Measurements from ENCODE around the gene GLYR1.

GLYR1 gene

DNA sequence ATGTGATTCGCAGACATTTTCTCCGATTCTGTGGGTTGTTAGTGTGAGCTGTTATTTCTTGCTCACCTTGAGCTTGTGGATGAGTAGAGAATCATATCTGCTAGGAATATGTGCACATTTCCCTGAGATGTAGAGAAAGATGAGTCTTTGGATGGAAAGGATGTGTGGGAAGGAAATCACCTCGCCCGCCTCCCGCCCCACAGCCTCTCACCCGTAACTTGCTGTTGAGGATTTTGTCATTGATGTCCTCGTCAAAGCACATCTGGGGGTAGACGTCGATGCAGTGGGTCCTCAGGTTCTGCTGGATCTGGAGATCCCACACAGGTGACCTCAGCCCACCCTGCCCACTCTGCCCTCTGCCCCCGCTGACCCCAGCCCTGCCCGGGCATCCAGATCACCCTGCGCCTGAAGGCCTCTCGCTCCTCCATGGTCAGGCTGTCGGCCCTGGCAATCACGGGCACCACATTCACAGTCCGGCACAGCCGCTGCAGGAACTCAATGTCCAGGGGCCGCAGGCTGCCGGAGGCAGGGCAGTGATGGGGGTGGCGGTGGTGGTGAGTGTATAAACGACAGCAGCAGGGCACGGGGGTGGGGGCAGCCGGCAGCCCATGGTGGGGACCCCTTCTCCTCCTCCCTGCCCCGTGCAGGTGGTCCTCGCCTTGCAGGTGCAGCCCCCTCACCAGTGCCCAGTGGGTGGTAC lies 63.7 kb downstream of the GLYR1 start:
- CTCF ChIA-PET, result no interaction called here
- POLR2A ChIA-PET, result no interaction called here

DNA sequence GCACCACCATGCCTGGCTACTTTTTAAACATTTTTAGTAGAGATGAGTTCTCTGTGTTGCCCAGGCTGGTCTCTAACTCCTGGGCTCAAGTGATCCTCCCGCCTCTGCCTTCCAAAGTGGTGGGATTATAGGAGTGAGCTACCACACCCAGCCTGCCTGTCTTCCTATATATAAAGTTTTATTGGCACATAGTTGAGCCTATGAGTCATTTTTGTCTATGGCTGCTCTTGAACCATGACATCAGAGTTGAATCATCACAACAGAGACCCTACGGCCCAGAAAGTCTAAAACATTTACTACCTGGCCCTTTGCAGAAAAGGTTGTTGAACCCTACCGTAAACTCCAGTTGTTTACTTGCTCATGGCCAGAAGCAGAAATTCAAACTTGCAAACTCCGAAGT lies 66.9 kb downstream of the GLYR1 start:
- DNase-seq (ENCODE audit: low read depth, low spot score), result no peak
- ChIA-PET CTCF (no interaction called here), POLR2A (no interaction called here)
- H3K4me3 ChIP-seq (ENCODE audit: low read depth, low read length), result no peak overlapping the region
- TF ChIP-seq, protein P1, sequence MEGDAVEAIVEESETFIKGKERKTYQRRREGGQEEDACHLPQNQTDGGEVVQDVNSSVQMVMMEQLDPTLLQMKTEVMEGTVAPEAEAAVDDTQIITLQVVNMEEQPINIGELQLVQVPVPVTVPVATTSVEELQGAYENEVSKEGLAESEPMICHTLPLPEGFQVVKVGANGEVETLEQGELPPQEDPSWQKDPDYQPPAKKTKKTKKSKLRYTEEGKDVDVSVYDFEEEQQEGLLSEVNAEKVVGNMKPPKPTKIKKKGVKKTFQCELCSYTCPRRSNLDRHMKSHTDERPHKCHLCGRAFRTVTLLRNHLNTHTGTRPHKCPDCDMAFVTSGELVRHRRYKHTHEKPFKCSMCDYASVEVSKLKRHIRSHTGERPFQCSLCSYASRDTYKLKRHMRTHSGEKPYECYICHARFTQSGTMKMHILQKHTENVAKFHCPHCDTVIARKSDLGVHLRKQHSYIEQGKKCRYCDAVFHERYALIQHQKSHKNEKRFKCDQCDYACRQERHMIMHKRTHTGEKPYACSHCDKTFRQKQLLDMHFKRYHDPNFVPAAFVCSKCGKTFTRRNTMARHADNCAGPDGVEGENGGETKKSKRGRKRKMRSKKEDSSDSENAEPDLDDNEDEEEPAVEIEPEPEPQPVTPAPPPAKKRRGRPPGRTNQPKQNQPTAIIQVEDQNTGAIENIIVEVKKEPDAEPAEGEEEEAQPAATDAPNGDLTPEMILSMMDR (IDR thresholded peaks at IDR 0.05; ENCODE audit: insufficient read depth, low read length, missing control alignments), result no peak

More for the DNA sequence above, 63.7 kb downstream of the GLYR1 start:
- no peak overlapping the region for H3K4me3 ChIP-seq (ENCODE audit: low read depth, low read length)
- TF ChIP-seq, protein P1 (IDR thresholded peaks at IDR 0.05; ENCODE audit: insufficient read depth, low read length, missing control alignments), result no peak
- DNase-seq (ENCODE audit: low read depth, low spot score), result no peak

DNA sequence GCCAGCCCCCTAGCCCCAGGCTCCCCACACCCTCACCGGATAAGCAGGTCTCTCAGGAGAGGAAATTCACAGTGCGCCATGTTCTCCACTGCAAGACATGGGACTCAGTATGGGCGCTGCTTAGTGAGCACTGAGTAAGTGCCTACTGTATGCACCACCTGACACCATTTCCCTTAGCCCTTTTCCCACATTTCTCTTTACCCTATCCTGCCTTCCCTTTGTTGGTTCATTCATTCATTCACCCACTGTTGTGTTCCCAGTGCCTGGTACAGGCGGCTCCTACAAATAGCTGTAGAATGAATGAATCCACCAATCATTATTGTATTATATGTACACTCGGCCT lies 69.1 kb downstream of the GLYR1 start:
- no peak for DNase-seq (ENCODE audit: low read depth, low spot score)
- H3K4me3 ChIP-seq (ENCODE audit: low read depth, low read length), result no peak overlapping the region
- POLR2A ChIA-PET, result no interaction called here
- TF ChIP-seq, protein P1 (IDR thresholded peaks at IDR 0.05; ENCODE audit: insufficient read depth, low read length, missing control alignments), result no peak
- CTCF ChIA-PET, result no interaction called here

DNA sequence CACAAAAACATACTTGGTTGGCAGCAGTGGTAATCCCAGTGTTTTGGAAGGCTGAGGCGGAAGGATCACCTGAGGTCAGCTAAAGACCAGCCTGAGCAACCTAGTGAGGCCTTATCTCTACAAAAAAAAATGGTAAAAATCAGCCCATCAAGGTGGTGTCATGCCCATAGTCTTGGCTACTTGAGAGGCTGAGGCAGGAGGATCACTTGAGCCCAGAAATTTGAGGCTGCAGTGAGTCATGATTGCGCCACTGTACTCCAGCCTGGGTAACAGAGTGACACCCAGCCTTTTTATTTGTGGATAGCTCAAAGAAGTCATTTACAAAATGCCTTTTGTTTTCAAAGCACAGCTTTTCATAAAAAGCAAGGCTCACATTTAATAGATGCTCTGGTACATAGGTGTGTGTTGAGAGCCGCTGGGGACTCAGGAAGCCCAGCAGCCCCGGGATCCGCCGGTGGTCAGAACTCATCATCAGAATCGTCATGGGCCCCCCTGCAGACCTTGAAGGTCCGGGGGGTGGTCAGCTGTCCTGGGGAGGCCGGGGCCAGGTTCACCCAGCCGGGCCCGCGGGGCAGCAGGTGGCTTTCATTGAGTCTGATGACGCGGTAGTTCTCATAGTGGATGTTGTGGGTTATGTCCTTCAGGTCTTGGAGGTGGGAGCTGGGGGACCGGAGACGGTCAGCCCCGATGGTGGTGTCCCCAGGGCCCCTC lies 69.6 kb downstream of the GLYR1 start:
- CTCF ChIA-PET, result no interaction called here
- TF ChIP-seq, protein P1 (IDR thresholded peaks at IDR 0.05; ENCODE audit: insufficient read depth, low read length, missing control alignments), result no peak
- DNase-seq (ENCODE audit: low read depth, low spot score), result no peak

DNA sequence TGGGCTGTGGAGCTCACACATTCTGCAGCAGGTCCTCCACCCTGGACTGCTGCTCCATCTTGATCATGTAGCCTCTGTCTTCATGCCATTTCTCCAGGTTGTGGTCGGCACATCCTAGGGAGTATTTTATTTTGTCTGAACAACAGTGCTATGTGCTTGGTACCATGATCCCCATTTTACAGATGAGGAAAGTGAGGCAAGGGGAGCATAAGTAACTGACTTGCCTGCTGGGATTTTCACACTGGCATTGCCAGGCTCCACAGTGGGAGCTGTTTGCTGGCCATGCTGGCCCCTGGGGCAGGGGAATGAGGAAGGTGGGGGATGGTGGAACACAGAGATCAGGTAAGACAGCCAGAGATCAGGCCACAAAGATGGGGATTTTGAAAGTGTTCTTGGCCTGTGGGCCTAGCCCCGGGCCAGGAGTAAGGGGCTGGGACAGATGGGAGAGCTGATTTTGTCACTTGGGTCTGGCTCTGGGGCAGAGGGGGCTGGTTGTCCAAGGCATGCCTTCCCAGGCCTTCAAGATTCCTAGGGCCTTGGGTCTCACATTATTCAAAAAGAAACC lies 70.9 kb downstream of the GLYR1 start:
- ChIA-PET CTCF (no interaction called here), POLR2A (no interaction called here)
- DNase-seq (ENCODE audit: low read depth, low spot score), result no peak
- no peak overlapping the region for H3K4me3 ChIP-seq (ENCODE audit: low read depth, low read length)
- TF ChIP-seq, protein P1 (IDR thresholded peaks at IDR 0.05; ENCODE audit: insufficient read depth, low read length, missing control alignments), result no peak

More for the DNA sequence above, 69.6 kb downstream of the GLYR1 start:
- POLR2A ChIA-PET, result no interaction called here
- no peak overlapping the region for H3K4me3 ChIP-seq (ENCODE audit: low read depth, low read length)

DNA sequence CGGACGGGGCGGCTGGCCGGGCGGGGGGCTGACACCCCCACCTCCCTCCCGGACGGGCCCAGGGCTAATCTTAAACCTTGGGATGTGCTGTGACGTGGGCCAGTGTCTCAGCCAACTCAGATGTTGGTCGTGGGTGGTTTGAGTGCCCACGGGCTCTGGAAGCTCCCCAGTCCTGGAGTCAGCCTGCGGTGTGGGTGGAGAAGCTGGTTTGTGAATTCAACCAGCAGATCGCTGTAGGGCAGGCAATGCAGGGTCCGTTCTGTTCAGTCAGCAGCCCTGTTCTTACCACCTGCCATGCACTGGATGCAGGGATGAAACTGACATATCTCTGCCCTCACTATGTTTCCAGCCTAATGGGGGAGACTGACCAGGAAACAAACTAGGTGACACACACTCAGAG lies 72.1 kb downstream of the GLYR1 start:
- DNase-seq (ENCODE audit: low read depth, low spot score), result no peak
- CTCF ChIA-PET, result no interaction called here
- POLR2A ChIA-PET, result no interaction called here
- TF ChIP-seq, protein P1 (IDR thresholded peaks at IDR 0.05; ENCODE audit: insufficient read depth, low read length, missing control alignments), result no peak
- H3K4me3 ChIP-seq (ENCODE audit: low read depth, low read length), result no peak overlapping the region

Measured in AG04449 (cell line).